ENCODE results near the gene MYLK4. TPM values are rescaled to one million over a fixed set of nuclear protein-coding genes. Genes with fewer than 3 reads are reported as not detected.

Gene MYLK4
- total RNA-seq, 1 experiment from 2014 or later = 1.6 TPM

- Histone ChIP-seq H3K36me3 (ENCODE audit: low read depth) (no peaks in the 10 kb centered on the region), H3K9me2 (ENCODE audit: insufficient read depth) (no peaks in the 10 kb centered on the region), H3K4me2 (no peak overlapping the region), H3K9me3 (ENCODE audit: insufficient read depth, low read depth) (no peaks in the 10 kb centered on the region), H3K4me3 (no peak overlapping the region), H3K27ac (no peak overlapping the region), H4K20me1 (ENCODE audit: insufficient read depth) (no peaks in the 10 kb centered on the region), H3K27me3 (ENCODE audit: insufficient read depth, low read depth) (no peaks in the 10 kb centered on the region), H3K4me1 (replicated peaks; ENCODE audit: insufficient read depth) (no peaks in the 10 kb centered on the region; the same call in 1 of the 2 replicates), H2AFZ (no peak overlapping the region), H3K79me2 (ENCODE audit: low read depth) (no peaks in the 10 kb centered on the region), H3F3A (ENCODE audit: insufficient read depth, low read depth) (no peaks in the 10 kb centered on the region)
- CTCF ChIA-PET = interaction anchor here (0.6 kb wide), 1 partner anchor 107 kb away, joined by 3 read pairs; no protein-coding TSS in a partner anchor
- intact Hi-C loops (cut with micrococcal nuclease; ENCODE audit: unreplicated experiment) = no loop called here
- POLR2A ChIA-PET (ENCODE audit: unreplicated experiment) = no interaction called here
- TF ChIP-seq, protein P1, sequence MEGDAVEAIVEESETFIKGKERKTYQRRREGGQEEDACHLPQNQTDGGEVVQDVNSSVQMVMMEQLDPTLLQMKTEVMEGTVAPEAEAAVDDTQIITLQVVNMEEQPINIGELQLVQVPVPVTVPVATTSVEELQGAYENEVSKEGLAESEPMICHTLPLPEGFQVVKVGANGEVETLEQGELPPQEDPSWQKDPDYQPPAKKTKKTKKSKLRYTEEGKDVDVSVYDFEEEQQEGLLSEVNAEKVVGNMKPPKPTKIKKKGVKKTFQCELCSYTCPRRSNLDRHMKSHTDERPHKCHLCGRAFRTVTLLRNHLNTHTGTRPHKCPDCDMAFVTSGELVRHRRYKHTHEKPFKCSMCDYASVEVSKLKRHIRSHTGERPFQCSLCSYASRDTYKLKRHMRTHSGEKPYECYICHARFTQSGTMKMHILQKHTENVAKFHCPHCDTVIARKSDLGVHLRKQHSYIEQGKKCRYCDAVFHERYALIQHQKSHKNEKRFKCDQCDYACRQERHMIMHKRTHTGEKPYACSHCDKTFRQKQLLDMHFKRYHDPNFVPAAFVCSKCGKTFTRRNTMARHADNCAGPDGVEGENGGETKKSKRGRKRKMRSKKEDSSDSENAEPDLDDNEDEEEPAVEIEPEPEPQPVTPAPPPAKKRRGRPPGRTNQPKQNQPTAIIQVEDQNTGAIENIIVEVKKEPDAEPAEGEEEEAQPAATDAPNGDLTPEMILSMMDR (conservative IDR thresholded peaks at IDR 0.05) = no peak
- no peak for TF ChIP-seq EZH2 (IDR thresholded peaks at IDR 0.05; ENCODE audit: low read depth)
- BruUV-seq (replicated peaks) = no TSS peak
- DNase-seq = no peak
These were observed 110.8 kb downstream of the MYLK4 start for GRCh38 chr6:2639896-2640295.

DNA sequence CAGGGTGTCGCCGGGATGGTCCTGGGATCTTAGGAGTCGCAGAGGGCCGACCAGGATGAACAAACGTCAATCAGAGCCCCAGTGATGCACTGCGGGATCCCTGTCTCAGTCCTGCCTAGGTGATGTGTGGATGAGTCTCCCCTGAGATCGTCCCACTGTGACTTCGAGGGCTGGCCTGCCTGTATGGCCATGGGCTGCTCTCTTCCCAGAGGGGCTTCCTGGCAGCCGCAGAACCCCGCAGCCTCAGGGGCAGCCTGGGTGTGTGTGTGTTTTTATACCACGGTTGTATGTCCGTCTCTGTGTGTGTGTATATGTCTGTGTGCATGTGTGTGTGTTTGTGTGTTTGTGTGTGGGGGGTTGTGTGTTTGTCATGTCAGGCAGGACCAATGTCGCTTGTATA lies 111.6 kb downstream of the MYLK4 start:
- Histone ChIP-seq H4K20me1 (ENCODE audit: insufficient read depth) (no peaks in the 10 kb centered on the region), H3K4me3 (no peak overlapping the region), H3K4me1 (replicated peaks; ENCODE audit: insufficient read depth) (no peaks in the 10 kb centered on the region; the same call in 1 of the 2 replicates), H3K27ac (no peak overlapping the region), H3K36me3 (ENCODE audit: low read depth) (no peaks in the 10 kb centered on the region), H2AFZ (no peak overlapping the region), H3F3A (ENCODE audit: insufficient read depth, low read depth) (no peaks in the 10 kb centered on the region), H3K27me3 (ENCODE audit: insufficient read depth, low read depth) (no peaks in the 10 kb centered on the region), H3K79me2 (ENCODE audit: low read depth) (no peaks in the 10 kb centered on the region), H3K9me3 (ENCODE audit: insufficient read depth, low read depth) (no peaks in the 10 kb centered on the region), H3K4me2 (no peak overlapping the region), H3K9me2 (ENCODE audit: insufficient read depth) (no peaks in the 10 kb centered on the region)
- CTCF ChIA-PET = interaction anchor here (0.6 kb wide), 1 partner anchor 107 kb away, joined by 3 read pairs; no protein-coding TSS in a partner anchor
- no peak for DNase-seq
- POLR2A ChIA-PET (ENCODE audit: unreplicated experiment) = no interaction called here
- BruUV-seq (replicated peaks) = no TSS peak
- TF ChIP-seq EZH2 (IDR thresholded peaks at IDR 0.05; ENCODE audit: low read depth) = no peak
- TF ChIP-seq, protein P1 (conservative IDR thresholded peaks at IDR 0.05) = no peak
- intact Hi-C loops (cut with micrococcal nuclease; ENCODE audit: unreplicated experiment) = no loop called here

GRCh38 chr6:2636672-2637071 lies 114.0 kb downstream of the MYLK4 start:
- Histone ChIP-seq H3K9me2 (ENCODE audit: insufficient read depth) (no peaks in the 10 kb centered on the region), H3K79me2 (ENCODE audit: low read depth) (no peaks in the 10 kb centered on the region), H3K4me2 (no peak overlapping the region), H3K27me3 (ENCODE audit: insufficient read depth, low read depth) (no peaks in the 10 kb centered on the region), H3K9me3 (ENCODE audit: insufficient read depth, low read depth) (no peaks in the 10 kb centered on the region), H3K4me1 (replicated peaks; ENCODE audit: insufficient read depth) (peaks cover 4% of the 10 kb centered on the region), H3F3A (ENCODE audit: insufficient read depth, low read depth) (no peaks in the 10 kb centered on the region), H3K27ac (no peak overlapping the region), H4K20me1 (ENCODE audit: insufficient read depth) (no peaks in the 10 kb centered on the region), H2AFZ (no peak overlapping the region), H3K36me3 (ENCODE audit: low read depth) (no peaks in the 10 kb centered on the region), H3K4me3 (no peak overlapping the region)
- no peak for DNase-seq
- intact Hi-C loops (cut with micrococcal nuclease; ENCODE audit: unreplicated experiment) = no loop called here
- TF ChIP-seq, protein P1 (conservative IDR thresholded peaks at IDR 0.05) = no peak
- no peak for TF ChIP-seq EZH2 (IDR thresholded peaks at IDR 0.05; ENCODE audit: low read depth)
- CTCF ChIA-PET = no interaction called here
- POLR2A ChIA-PET (ENCODE audit: unreplicated experiment) = no interaction called here
- no TSS peak for BruUV-seq (replicated peaks)
